KOPT-K1 (cell line): Measurements from ENCODE around the gene NPEPPS.

Experiments
- H3K27ac ChIP-seq: fragments of 200-600 bp; sonication (generic); 2 replicates; pipeline ENCODE4 v1.5.1; 2016; ENCODE audit warnings: antibody characterized with exemption, mild to moderate bottlenecking, low read depth, low read length; ENCODE audit not compliant: poor library complexity, severe bottlenecking
- H3K36me3 ChIP-seq: fragments of 200-600 bp; sonication (generic); 2 replicates; pipeline ENCODE4 v1.5.1; 2017; ENCODE audit warnings: antibody characterized with exemption, mild to moderate bottlenecking, low read length, moderate library complexity; ENCODE audit not compliant: insufficient read depth
- H3K9me3 ChIP-seq: fragments of 200-600 bp; sonication (generic); 2 replicates; pipeline ENCODE4 v1.5.1; 2017; ENCODE audit warnings: antibody characterized with exemption, low read length, mild to moderate bottlenecking; ENCODE audit not compliant: insufficient read depth, poor library complexity, severe bottlenecking

The NPEPPS gene

GRCh38 chr17:47653442-47653841 lies 122.5 kb downstream of the NPEPPS start:
- Histone ChIP-seq H3K36me3 (peaks cover 77% of the 10 kb centered on the region), H3K27ac (no peak overlapping the region), H3K9me3 (no peaks in the 10 kb centered on the region)

DNA sequence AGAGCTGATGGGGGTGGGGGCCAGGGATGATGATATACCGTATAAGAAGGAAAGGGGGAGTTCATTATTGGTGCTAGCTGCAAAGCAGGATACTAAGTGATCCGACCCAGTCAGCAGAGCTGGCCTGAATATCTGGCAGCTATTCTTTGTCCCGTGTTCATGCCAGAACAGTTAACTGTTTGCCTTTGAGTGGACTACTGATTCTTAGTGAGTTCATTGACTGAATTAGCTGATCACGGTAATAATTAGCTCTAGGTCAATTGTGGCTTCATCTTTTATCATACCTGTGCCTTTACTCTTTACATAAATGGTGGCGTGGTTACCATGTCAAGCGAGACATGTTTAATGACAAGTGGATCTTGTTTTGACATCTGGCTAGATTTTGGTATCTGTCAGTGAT lies 124.1 kb downstream of the NPEPPS start:
- Histone ChIP-seq H3K9me3 (no peaks in the 10 kb centered on the region), H3K27ac (no peak overlapping the region), H3K36me3 (peaks cover 93% of the 10 kb centered on the region)

GRCh38 chr17:47660064-47660492 lies 129.2 kb downstream of the NPEPPS start:
- H3K27ac ChIP-seq: peak overlapping the region; percentile 46
- H3K9me3 ChIP-seq: no peaks in the 10 kb centered on the region
- H3K36me3 ChIP-seq: peaks cover 100% of the 10 kb centered on the region

DNA sequence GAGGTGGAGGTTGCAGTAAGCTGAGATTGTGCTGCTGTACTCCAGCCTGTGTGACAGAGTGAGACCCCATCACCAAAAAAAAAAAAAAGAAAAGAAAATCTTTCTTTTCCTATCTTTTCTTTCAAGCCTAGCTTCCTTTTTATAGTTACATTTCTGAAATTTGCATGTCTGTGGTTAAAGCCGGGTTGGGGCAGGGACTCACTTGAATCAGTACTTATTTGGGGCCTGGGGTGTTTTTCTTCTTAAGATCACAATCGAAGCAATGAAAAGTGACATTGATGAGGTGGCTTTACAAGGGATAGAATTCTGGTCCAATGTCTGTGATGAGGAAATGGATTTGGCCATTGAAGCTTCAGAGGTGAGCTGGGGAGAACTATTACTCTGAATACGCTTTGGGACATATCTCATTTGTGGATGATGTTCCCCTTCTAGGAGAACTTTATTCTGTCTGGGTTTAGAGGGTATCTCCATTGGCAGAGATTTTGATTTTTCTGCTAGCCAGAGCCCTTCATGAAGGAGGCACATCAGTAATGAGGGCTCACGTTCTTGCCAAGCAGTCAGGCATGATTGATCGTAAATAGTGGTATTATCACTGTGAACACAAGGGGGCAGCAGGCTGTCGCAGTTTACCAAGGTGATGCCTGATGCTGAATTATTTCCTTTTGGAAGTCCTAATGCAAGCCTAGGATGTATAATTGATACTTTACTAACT lies 133.2 kb downstream of the NPEPPS start:
- peaks cover 98% of the 10 kb centered on the region for H3K36me3 ChIP-seq
- H3K9me3 ChIP-seq: no peaks in the 10 kb centered on the region
- H3K27ac ChIP-seq: no peak overlapping the region

DNA sequence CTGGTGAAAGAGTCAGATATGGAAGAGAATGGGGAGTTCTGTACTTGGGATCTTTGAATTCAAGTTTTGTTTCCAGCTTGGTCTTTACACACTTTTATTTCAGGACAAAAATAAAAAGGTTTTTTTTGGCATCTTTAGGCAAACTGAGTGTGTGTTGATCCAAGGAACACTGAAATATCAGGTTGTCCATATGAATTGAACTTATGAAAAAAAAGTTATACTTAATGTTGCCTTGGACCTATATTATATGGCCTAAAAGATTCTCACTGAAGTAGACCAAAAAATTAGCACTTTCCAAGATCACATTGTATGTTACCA lies 133.7 kb downstream of the NPEPPS start:
- Histone ChIP-seq H3K36me3 (peaks cover 98% of the 10 kb centered on the region), H3K27ac (no peak overlapping the region), H3K9me3 (no peaks in the 10 kb centered on the region)

DNA sequence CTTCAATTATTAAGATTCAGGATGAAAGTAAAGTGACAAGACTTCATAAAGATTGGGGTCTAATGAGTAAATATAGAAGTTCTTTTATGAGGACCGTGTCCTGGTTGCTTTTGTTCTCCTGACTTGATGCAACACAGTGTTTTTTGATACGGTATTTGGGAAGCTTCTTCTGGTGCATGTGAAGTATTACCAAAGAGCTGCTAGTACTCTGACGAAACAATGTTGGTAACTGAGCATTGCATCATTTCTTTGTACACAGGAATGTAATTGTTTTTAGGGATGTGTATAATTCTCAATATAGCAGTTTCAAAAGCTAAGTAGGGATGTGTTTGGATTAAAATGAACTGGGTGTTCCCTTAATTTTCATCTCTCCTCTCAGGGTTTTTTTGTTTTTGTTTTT lies 134.7 kb downstream of the NPEPPS start:
- Histone ChIP-seq H3K36me3 (peaks cover 98% of the 10 kb centered on the region), H3K9me3 (no peaks in the 10 kb centered on the region), H3K27ac (no peak overlapping the region)

GRCh38 chr17:47669081-47669480 lies 138.2 kb downstream of the NPEPPS start:
- Histone ChIP-seq H3K36me3 (peaks cover 98% of the 10 kb centered on the region), H3K9me3 (no peaks in the 10 kb centered on the region), H3K27ac (no peak overlapping the region)

DNA sequence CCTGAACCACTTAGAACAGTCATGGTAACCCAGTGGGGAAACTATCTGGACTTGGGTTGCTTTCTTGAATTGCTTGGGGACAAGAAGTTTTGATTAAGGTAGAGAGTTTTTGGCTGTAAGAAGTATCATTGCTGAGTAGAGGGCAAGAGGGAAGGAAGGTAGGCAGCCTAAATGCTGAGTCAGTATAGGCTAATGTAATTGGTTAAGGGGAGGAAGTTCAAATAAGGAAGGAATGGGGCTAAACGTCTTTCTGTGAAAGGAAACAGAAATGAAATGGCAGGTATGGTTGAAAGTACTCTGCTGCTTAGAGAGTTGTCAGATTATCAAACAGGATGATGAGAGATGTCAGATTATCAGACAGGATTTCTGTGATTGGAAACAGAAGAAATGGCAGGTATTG lies 139.2 kb downstream of the NPEPPS start:
- Histone ChIP-seq H3K27ac (no peak overlapping the region), H3K36me3 (peaks cover 98% of the 10 kb centered on the region), H3K9me3 (no peaks in the 10 kb centered on the region)
